ENCODE data around the gene ZNF778. TPM values are rescaled to one million over a fixed set of nuclear protein-coding genes. Genes with fewer than 3 reads are reported as not detected.

ZNF778 gene
- total and polyA plus RNA-seq, 2 of the 13 experiments (the other 11 are each of a cell fraction or from before 2014, with no cell fraction given): 3.8 to 7.2 TPM

DNA sequence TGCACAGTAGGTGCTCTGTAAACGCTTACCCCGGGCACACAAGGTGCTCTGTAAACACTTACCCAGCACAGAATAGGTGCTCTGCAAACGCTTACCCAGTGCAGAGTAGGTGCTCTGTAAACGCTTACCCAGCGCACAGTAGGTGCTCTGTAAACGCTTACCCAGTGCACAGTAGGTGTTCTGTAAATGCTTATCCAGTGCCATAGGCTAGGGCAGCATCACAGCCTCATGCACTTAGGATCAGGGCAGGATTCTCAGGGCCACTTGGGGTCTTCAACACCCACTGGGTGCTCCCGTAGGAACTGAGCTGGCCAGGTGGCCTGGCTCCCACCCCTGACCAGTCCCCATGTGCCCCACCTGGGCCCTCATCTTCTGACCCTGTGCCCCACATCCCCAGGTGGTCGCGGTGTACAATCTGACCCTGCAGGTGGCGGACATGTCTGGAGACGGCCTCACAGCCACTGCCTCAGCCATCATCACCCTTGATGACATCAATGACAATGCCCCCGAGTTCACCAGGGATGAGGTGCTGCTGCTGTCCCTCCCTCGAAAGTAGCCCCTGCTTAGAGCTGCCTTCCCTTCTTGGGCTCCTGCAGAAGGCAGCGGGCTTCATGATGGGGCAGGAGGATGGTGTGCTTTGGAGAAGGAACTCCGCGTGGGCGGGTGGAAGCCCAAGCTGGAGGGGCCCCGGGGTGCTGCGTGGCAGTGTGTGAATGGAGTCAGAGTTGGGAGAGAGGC lies 30.3 kb upstream of the ZNF778 start (continued):
- TF ChIP-seq ZNF674 (CRISPR knock-in tag; IDR thresholded peaks at IDR 0.05; ENCODE audit: low read depth) (no peak), CHD4 (IDR thresholded peaks at IDR 0.05; ENCODE audit: borderline replicate concordance, low read length) (peak; percentile 98), IKZF4 (CRISPR knock-in tag; IDR thresholded peaks at IDR 0.05; ENCODE audit: borderline replicate concordance, low read depth, not compliant biosample characterization) (no peak), AGO1 (IDR thresholded peaks at IDR 0.05; ENCODE audit: low read depth, low read length, poor library complexity, severe bottlenecking) (peak; percentile 66), ZMYM2 (CRISPR knock-in tag; IDR thresholded peaks at IDR 0.05) (peak; percentile 99), SIN3B (IDR thresholded peaks at IDR 0.05; ENCODE audit: low read length) (no peak), CREB1 (IDR thresholded peaks at IDR 0.05) (0 out of 2 replicates have a peak, but pooled peaks have one; percentile 23), CREB1 (CRISPR knock-in tag; IDR thresholded peaks at IDR 0.05) (no peak), NFKB2 (CRISPR knock-in tag; IDR thresholded peaks at IDR 0.05; ENCODE audit: borderline replicate concordance) (0 out of 2 replicates have a peak, but pooled peaks have one; percentile 29), FOXK1 (CRISPR knock-in tag; IDR thresholded peaks at IDR 0.05; ENCODE audit: borderline replicate concordance, low read depth) (no peak), ZKSCAN8 (CRISPR knock-in tag; IDR thresholded peaks at IDR 0.05; ENCODE audit: borderline replicate concordance) (no peak; the same call in 1 of the 2 replicates), EEA1 (CRISPR knock-in tag; IDR thresholded peaks at IDR 0.05; ENCODE audit: borderline replicate concordance) (no peak), NFYB (CRISPR knock-in tag; IDR thresholded peaks at IDR 0.05) (no peak), HNRNPH1 (optimal IDR thresholded peaks at IDR 0.05; ENCODE audit: low read depth, low read length) (no peak), ZNF24 (IDR thresholded peaks at IDR 0.05) (0 out of 2 replicates have a peak, but pooled peaks have one; percentile 37), ZNF44 (CRISPR knock-in tag; IDR thresholded peaks at IDR 0.05) (no peak), ZNF333 (CRISPR knock-in tag; IDR thresholded peaks at IDR 0.05; ENCODE audit: borderline replicate concordance) (no peak), ZFP36 (IDR thresholded peaks at IDR 0.05; ENCODE audit: borderline replicate concordance, low read depth, low read length, partially characterized antibody) (no peak)
- TF ChIP-seq, protein P1, sequence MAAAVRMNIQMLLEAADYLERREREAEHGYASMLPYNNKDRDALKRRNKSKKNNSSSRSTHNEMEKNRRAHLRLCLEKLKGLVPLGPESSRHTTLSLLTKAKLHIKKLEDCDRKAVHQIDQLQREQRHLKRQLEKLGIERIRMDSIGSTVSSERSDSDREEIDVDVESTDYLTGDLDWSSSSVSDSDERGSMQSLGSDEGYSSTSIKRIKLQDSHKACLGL (CRISPR knock-in tag; IDR thresholded peaks at IDR 0.05): no peak
- TF ChIP-seq, protein P2, sequence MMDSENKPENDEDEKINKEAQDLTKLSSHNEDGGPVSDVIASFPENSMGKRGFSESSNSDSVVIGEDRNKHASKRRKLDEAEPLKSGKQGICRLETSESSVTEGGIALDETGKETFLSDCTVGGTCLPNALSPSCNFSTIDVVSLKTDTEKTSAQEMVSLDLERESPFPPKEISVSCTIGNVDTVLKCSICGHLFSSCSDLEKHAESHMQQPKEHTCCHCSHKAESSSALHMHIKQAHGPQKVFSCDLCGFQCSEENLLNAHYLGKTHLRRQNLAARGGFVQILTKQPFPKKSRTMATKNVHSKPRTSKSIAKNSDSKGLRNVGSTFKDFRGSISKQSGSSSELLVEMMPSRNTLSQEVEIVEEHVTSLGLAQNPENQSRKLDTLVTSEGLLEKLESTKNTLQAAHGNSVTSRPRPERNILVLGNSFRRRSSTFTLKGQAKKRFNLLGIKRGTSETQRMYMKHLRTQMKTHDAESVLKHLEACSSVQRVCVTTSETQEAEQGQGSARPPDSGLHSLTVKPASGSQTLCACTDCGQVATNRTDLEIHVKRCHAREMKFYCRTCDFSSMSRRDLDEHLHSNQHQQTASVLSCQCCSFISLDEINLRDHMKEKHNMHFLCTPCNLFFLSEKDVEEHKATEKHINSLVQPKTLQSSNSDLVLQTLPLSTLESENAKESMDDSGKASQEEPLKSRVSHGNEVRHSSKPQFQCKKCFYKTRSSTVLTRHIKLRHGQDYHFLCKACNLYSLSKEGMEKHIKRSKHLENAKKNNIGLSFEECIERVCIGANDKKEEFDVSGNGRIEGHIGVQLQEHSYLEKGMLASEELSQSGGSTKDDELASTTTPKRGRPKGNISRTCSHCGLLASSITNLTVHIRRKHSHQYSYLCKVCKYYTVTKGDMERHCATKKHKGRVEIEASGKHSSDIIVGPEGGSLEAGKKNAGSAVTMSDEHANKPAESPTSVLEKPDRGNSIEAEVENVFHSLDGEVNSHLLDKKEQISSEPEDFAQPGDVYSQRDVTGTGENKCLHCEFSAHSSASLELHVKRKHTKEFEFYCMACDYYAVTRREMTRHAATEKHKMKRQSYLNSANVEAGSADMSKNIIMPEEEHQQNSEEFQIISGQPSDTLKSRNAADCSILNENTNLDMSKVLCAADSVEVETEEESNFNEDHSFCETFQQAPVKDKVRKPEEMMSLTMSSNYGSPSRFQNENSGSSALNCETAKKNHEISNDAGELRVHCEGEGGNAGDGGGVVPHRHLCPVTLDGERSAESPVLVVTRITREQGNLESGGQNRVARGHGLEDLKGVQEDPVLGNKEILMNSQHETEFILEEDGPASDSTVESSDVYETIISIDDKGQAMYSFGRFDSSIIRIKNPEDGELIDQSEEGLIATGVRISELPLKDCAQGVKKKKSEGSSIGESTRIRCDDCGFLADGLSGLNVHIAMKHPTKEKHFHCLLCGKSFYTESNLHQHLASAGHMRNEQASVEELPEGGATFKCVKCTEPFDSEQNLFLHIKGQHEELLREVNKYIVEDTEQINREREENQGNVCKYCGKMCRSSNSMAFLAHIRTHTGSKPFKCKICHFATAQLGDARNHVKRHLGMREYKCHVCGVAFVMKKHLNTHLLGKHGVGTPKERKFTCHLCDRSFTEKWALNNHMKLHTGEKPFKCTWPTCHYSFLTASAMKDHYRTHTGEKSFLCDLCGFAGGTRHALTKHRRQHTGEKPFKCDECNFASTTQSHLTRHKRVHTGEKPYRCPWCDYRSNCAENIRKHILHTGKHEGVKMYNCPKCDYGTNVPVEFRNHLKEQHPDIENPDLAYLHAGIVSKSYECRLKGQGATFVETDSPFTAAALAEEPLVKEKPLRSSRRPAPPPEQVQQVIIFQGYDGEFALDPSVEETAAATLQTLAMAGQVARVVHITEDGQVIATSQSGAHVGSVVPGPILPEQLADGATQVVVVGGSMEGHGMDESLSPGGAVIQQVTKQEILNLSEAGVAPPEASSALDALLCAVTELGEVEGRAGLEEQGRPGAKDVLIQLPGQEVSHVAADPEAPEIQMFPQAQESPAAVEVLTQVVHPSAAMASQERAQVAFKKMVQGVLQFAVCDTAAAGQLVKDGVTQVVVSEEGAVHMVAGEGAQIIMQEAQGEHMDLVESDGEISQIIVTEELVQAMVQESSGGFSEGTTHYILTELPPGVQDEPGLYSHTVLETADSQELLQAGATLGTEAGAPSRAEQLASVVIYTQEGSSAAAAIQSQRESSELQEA (CRISPR knock-in tag; IDR thresholded peaks at IDR 0.05; ENCODE audit: not compliant biosample characterization): no peak
- TF ChIP-seq, protein P3, sequence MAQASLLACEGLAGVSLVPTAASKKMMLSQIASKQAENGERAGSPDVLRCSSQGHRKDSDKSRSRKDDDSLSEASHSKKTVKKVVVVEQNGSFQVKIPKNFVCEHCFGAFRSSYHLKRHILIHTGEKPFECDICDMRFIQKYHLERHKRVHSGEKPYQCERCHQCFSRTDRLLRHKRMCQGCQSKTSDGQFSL (CRISPR knock-in tag; IDR thresholded peaks at IDR 0.05): no peak

All from HepG2 (cell line).